ENCODE measurements around the gene CCDC148. TPM values are rescaled to one million over a fixed set of nuclear protein-coding genes. Genes with fewer than 3 reads are reported as not detected.

The CCDC148 gene
- total RNA-seq, 1 experiment from 2014 or later, result not detected

DNA sequence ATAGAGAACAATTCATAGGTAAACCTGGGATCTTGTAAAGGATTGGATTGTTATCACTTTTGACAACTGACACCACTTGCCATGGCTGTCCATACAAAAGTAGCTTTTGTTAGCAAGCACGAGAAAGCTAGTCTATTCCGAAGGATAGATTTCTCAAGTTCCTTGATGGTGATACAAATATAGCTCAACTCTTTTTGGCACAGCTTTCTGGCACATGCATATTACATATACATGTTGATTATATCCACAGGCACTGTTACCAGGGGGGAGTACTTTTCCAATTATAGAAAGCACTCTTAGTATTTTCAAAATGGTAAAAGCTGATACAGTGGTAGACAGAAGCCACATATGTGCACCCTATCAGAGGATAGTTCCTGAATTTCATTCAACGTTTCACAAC is 186.0 kb downstream of the CCDC148 start:
- Histone ChIP-seq H4K20me1 (ENCODE audit: insufficient read depth, low read depth, low read length) (no peaks in the 10 kb centered on the region), H3K9me2 (replicated peaks; ENCODE audit: insufficient read depth, low read length) (no peaks in the 10 kb centered on the region), H3K4me2 (ENCODE audit: low read depth, low read length, poor library complexity, severe bottlenecking) (no peak overlapping the region), H3K79me2 (ENCODE audit: low read length) (no peaks in the 10 kb centered on the region), H3K4me1 (ENCODE audit: low read length) (no peaks in the 10 kb centered on the region), H3K4me3 (ENCODE audit: low read length) (no peak overlapping the region), H3K9me3 (ENCODE audit: low read length) (no peaks in the 10 kb centered on the region), H2AFZ (ENCODE audit: low read length) (no peak overlapping the region), H3K27me3 (ENCODE audit: low read length) (no peaks in the 10 kb centered on the region; the same call in 1 of the 2 replicates), H3K36me3 (ENCODE audit: insufficient read depth, low read length) (no peaks in the 10 kb centered on the region), H3K27ac (ENCODE audit: low read length) (no peak overlapping the region), H3K9ac (ENCODE audit: low read length) (no peak overlapping the region)
- DNase-seq, result no peak

DNA sequence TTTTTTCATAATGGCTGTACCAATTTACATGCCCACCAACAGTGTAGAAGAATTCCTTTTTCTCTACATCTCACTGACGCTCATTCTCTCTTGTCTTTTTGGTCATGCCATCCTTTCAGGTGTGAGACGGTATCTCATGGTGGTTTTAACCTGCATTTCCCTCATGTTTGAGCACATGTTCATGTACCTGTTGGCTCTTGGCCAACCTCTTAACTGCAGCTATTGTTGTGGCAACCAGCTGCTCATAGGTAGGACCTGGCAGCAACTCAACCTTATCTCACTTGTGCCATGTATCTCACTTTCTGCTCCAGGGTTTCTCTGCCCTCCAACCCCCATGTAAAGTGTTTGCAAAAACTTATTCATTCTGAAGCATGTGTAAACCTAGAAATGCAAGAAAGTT is 187.4 kb downstream of the CCDC148 start:
- H3K27me3 ChIP-seq (ENCODE audit: low read length), result no peaks in the 10 kb centered on the region; the same call in 1 of the 2 replicates
- H3K4me3 ChIP-seq (ENCODE audit: low read length), result no peak overlapping the region
- DNase-seq, result no peak
- H3K4me1 ChIP-seq (ENCODE audit: low read length), result no peaks in the 10 kb centered on the region
- H4K20me1 ChIP-seq (ENCODE audit: insufficient read depth, low read depth, low read length), result no peaks in the 10 kb centered on the region
- H3K79me2 ChIP-seq (ENCODE audit: low read length), result no peaks in the 10 kb centered on the region
- no peak overlapping the region for H3K9ac ChIP-seq (ENCODE audit: low read length)
- no peak overlapping the region for H2AFZ ChIP-seq (ENCODE audit: low read length)
- no peaks in the 10 kb centered on the region for H3K36me3 ChIP-seq (ENCODE audit: insufficient read depth, low read length)
- no peak overlapping the region for H3K4me2 ChIP-seq (ENCODE audit: low read depth, low read length, poor library complexity, severe bottlenecking)
- H3K27ac ChIP-seq (ENCODE audit: low read length), result no peak overlapping the region
- no peaks in the 10 kb centered on the region for H3K9me2 ChIP-seq (replicated peaks; ENCODE audit: insufficient read depth, low read length)
- H3K9me3 ChIP-seq (ENCODE audit: low read length), result no peaks in the 10 kb centered on the region

DNA sequence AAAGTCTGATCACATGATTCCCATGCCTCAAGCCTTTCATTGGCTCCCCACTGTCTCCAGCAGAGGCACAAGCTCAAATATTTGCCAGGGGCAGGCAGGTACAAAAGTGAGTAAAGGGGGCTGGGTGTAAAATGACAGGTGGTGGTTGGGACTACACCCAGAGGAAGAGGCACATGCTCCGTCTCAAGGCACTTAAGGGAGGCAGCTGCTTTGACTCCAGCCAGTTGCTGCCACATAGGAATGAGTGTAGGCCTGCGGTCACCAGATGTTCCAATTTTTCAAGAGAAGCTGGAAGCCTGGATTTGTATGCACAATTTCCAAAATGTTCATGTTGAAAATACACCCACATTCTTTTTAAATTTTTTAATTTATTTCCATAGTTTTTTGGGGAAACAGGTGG is 190.4 kb downstream of the CCDC148 start:
- Histone ChIP-seq H3K4me1 (ENCODE audit: low read length) (no peaks in the 10 kb centered on the region), H3K27ac (ENCODE audit: low read length) (no peak overlapping the region), H3K79me2 (ENCODE audit: low read length) (no peaks in the 10 kb centered on the region), H3K27me3 (ENCODE audit: low read length) (no peaks in the 10 kb centered on the region; the same call in 1 of the 2 replicates), H3K36me3 (ENCODE audit: insufficient read depth, low read length) (no peaks in the 10 kb centered on the region), H4K20me1 (ENCODE audit: insufficient read depth, low read depth, low read length) (no peaks in the 10 kb centered on the region), H3K9ac (ENCODE audit: low read length) (no peak overlapping the region), H3K4me2 (ENCODE audit: low read depth, low read length, poor library complexity, severe bottlenecking) (no peak overlapping the region), H2AFZ (ENCODE audit: low read length) (no peak overlapping the region), H3K9me2 (replicated peaks; ENCODE audit: insufficient read depth, low read length) (no peaks in the 10 kb centered on the region), H3K4me3 (ENCODE audit: low read length) (no peak overlapping the region), H3K9me3 (ENCODE audit: low read length) (no peaks in the 10 kb centered on the region)
- DNase-seq, result no peak

DNA sequence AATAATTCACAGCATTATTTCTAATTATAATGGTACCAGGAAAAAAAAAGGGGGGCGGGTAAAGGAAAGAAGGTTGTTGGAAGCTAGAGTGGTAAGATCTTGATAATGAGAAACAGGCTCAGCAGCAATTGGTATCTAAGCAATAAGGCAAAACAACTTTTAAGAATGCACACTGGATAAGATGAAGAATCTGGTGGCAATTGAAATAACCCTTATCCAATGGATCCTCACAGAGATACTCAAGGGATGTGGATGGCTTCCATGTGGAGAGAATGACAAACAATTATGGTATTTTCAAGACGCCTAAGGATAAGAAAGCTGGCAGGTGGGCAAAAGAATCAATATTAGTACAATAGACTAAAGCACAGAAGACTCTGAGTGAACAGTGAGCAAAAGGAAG is 201.3 kb downstream of the CCDC148 start:
- Histone ChIP-seq H3K4me3 (ENCODE audit: low read length) (no peak overlapping the region), H3K27me3 (ENCODE audit: low read length) (no peaks in the 10 kb centered on the region), H3K79me2 (ENCODE audit: low read length) (no peaks in the 10 kb centered on the region), H3K9me3 (ENCODE audit: low read length) (no peaks in the 10 kb centered on the region), H3K4me2 (ENCODE audit: low read depth, low read length, poor library complexity, severe bottlenecking) (no peak overlapping the region), H3K9me2 (replicated peaks; ENCODE audit: insufficient read depth, low read length) (no peaks in the 10 kb centered on the region), H4K20me1 (ENCODE audit: insufficient read depth, low read depth, low read length) (no peaks in the 10 kb centered on the region), H3K27ac (ENCODE audit: low read length) (no peak overlapping the region), H3K4me1 (ENCODE audit: low read length) (no peaks in the 10 kb centered on the region), H2AFZ (ENCODE audit: low read length) (no peak overlapping the region), H3K36me3 (ENCODE audit: insufficient read depth, low read length) (no peaks in the 10 kb centered on the region), H3K9ac (ENCODE audit: low read length) (no peak overlapping the region)
- no peak for DNase-seq

DNA sequence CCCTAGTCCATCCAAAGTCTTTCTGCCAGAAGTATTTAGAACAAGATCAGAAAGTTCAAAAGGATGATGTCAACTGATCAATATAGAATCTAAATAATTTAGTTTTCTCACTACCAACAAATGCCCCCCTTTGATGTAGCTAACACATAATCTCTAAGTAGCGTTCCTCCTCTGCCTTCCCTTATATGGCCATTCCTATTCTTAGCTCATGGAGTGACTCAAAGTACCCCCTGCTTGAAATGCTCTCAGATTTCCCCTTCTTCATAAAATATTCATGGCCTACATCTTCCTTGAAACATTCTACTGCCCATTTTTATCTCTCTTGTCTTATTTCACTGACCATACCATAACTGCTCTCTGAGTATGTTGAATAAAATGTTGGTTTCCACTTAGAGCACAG is 203.4 kb downstream of the CCDC148 start:
- no peak overlapping the region for H3K9ac ChIP-seq (ENCODE audit: low read length)
- DNase-seq, result no peak
- no peaks in the 10 kb centered on the region for H4K20me1 ChIP-seq (ENCODE audit: insufficient read depth, low read depth, low read length)
- H3K27me3 ChIP-seq (ENCODE audit: low read length), result no peaks in the 10 kb centered on the region
- H3K79me2 ChIP-seq (ENCODE audit: low read length), result no peaks in the 10 kb centered on the region
- no peaks in the 10 kb centered on the region for H3K9me2 ChIP-seq (replicated peaks; ENCODE audit: insufficient read depth, low read length)
- H3K27ac ChIP-seq (ENCODE audit: low read length), result no peak overlapping the region
- no peak overlapping the region for H3K4me2 ChIP-seq (ENCODE audit: low read depth, low read length, poor library complexity, severe bottlenecking)
- no peaks in the 10 kb centered on the region for H3K4me1 ChIP-seq (ENCODE audit: low read length)
- no peak overlapping the region for H3K4me3 ChIP-seq (ENCODE audit: low read length)
- H2AFZ ChIP-seq (ENCODE audit: low read length), result no peak overlapping the region
- H3K9me3 ChIP-seq (ENCODE audit: low read length), result no peaks in the 10 kb centered on the region
- H3K36me3 ChIP-seq (ENCODE audit: insufficient read depth, low read length), result no peaks in the 10 kb centered on the region

DNA sequence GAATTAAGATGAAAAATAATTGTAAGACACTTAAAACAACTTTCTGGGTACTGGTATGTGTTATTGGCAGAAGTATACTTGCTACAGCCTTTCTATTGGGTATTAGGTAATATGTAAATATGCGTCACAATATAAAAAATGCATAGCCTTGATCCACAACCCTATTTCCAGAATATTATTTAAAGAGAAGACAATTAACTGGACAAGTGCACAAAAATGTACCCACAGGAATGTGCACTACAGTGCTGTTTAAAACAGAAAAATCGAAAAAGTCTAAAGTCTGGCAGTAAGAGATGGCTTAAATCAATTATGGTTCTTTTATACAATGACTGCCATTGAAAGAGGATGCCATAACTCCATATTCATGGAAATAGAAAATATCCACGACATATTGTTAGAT is 205.2 kb downstream of the CCDC148 start:
- no peak overlapping the region for H3K27ac ChIP-seq (ENCODE audit: low read length)
- no peak for DNase-seq
- no peaks in the 10 kb centered on the region for H3K9me3 ChIP-seq (ENCODE audit: low read length)
- no peak overlapping the region for H3K9ac ChIP-seq (ENCODE audit: low read length)
- H3K79me2 ChIP-seq (ENCODE audit: low read length), result no peaks in the 10 kb centered on the region
- H3K4me1 ChIP-seq (ENCODE audit: low read length), result no peaks in the 10 kb centered on the region
- no peaks in the 10 kb centered on the region for H4K20me1 ChIP-seq (ENCODE audit: insufficient read depth, low read depth, low read length)
- H2AFZ ChIP-seq (ENCODE audit: low read length), result no peak overlapping the region
- no peaks in the 10 kb centered on the region for H3K36me3 ChIP-seq (ENCODE audit: insufficient read depth, low read length)
- H3K4me2 ChIP-seq (ENCODE audit: low read depth, low read length, poor library complexity, severe bottlenecking), result no peak overlapping the region
- H3K27me3 ChIP-seq (ENCODE audit: low read length), result no peaks in the 10 kb centered on the region
- H3K9me2 ChIP-seq (replicated peaks; ENCODE audit: insufficient read depth, low read length), result no peaks in the 10 kb centered on the region
- H3K4me3 ChIP-seq (ENCODE audit: low read length), result no peak overlapping the region

DNA sequence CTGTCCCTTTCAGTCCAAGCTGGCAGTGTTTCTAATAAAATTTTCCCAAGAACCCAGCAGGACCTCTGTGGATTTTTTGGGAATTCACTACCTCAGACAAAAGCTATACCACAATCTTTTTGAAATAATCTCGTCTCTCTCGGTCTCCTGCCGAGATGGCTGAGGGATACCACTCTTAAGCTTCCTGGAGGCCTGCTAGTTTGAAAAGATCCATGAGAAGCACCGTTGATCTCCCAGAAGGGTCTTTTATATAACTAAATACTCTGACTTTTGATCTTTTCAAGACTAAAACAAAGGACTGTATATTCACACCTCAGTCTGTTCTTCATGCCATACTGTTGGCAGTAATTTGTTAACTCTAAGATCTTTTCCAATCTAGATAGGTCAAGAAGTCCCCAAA is 213.2 kb downstream of the CCDC148 start:
- Histone ChIP-seq H3K4me2 (ENCODE audit: low read depth, low read length, poor library complexity, severe bottlenecking) (no peak overlapping the region), H3K36me3 (ENCODE audit: insufficient read depth, low read length) (no peaks in the 10 kb centered on the region)

DNA sequence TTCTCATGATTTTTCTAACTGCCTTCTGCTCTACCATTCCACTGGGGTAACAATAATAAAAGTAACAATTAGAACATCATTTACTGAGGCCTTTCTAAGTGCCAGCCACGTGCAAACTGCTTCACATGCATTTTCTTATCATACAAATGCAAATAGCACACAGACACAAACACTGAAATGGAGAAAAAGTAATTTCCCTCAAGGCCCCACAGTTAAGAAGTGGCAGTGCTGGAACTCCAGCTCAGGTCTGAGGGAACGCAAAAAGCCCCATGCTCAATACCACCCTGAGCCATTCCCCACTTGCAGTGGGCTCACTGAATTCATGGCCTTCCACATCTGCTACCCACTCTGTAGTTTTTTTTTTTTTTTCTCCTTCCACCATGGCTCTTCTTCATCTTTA is 214.3 kb downstream of the CCDC148 start:
- DNase-seq, result no peak

More for the DNA sequence above, 213.2 kb downstream of the CCDC148 start:
- DNase-seq, result no peak
- H3K27ac ChIP-seq (ENCODE audit: low read length), result no peak overlapping the region
- H2AFZ ChIP-seq (ENCODE audit: low read length), result no peak overlapping the region
- no peak overlapping the region for H3K4me3 ChIP-seq (ENCODE audit: low read length)
- no peaks in the 10 kb centered on the region for H3K27me3 ChIP-seq (ENCODE audit: low read length)
- H3K9ac ChIP-seq (ENCODE audit: low read length), result no peak overlapping the region
- no peaks in the 10 kb centered on the region for H4K20me1 ChIP-seq (ENCODE audit: insufficient read depth, low read depth, low read length)
- no peaks in the 10 kb centered on the region for H3K9me3 ChIP-seq (ENCODE audit: low read length)
- H3K79me2 ChIP-seq (ENCODE audit: low read length), result no peaks in the 10 kb centered on the region
- H3K9me2 ChIP-seq (replicated peaks; ENCODE audit: insufficient read depth, low read length), result no peaks in the 10 kb centered on the region
- no peaks in the 10 kb centered on the region for H3K4me1 ChIP-seq (ENCODE audit: low read length)

DNA sequence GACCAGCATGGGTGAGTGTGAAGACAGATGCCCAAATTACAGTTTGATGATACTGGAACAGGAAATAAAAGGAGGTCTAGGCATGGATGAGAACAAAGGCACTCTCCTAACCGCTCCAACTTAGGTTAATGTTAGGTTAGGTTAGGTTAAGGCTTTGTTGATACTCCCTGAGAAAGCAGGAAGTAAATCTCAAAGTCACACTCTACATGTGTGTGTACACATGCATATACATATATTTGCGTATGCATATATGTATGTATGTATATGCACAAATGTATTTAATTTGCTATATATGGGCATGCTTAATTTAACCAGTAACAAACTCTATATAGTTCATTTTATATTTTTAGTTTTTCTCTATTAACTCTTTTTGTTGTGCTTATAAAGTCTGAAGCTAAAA is 215.6 kb downstream of the CCDC148 start:
- no peak for DNase-seq
- Histone ChIP-seq H3K79me2 (ENCODE audit: low read length) (no peaks in the 10 kb centered on the region), H3K4me3 (ENCODE audit: low read length) (no peak overlapping the region), H3K9me2 (replicated peaks; ENCODE audit: insufficient read depth, low read length) (no peaks in the 10 kb centered on the region), H3K36me3 (ENCODE audit: insufficient read depth, low read length) (no peaks in the 10 kb centered on the region), H3K27ac (ENCODE audit: low read length) (no peak overlapping the region), H2AFZ (ENCODE audit: low read length) (no peak overlapping the region), H3K27me3 (ENCODE audit: low read length) (no peaks in the 10 kb centered on the region), H3K9ac (ENCODE audit: low read length) (no peak overlapping the region), H4K20me1 (ENCODE audit: insufficient read depth, low read depth, low read length) (no peaks in the 10 kb centered on the region), H3K9me3 (ENCODE audit: low read length) (no peaks in the 10 kb centered on the region), H3K4me1 (ENCODE audit: low read length) (no peaks in the 10 kb centered on the region), H3K4me2 (ENCODE audit: low read depth, low read length, poor library complexity, severe bottlenecking) (no peak overlapping the region)

More for the DNA sequence above, 214.3 kb downstream of the CCDC148 start:
- Histone ChIP-seq H3K36me3 (ENCODE audit: insufficient read depth, low read length) (no peaks in the 10 kb centered on the region), H4K20me1 (ENCODE audit: insufficient read depth, low read depth, low read length) (no peaks in the 10 kb centered on the region), H3K27ac (ENCODE audit: low read length) (no peak overlapping the region), H3K4me3 (ENCODE audit: low read length) (no peak overlapping the region), H3K9me2 (replicated peaks; ENCODE audit: insufficient read depth, low read length) (no peaks in the 10 kb centered on the region), H3K27me3 (ENCODE audit: low read length) (no peaks in the 10 kb centered on the region), H3K9me3 (ENCODE audit: low read length) (no peaks in the 10 kb centered on the region), H3K4me2 (ENCODE audit: low read depth, low read length, poor library complexity, severe bottlenecking) (no peak overlapping the region), H3K79me2 (ENCODE audit: low read length) (no peaks in the 10 kb centered on the region), H2AFZ (ENCODE audit: low read length) (no peak overlapping the region), H3K4me1 (ENCODE audit: low read length) (no peaks in the 10 kb centered on the region), H3K9ac (ENCODE audit: low read length) (no peak overlapping the region)
